Bronchial epithelial cell (primary cell): ENCODE data around the gene SECTM1. TPM values are rescaled to one million over a fixed set of nuclear protein-coding genes. Genes with fewer than 3 reads are reported as not detected.

Experiments used
- DNase-seq: peaks from one replicate; pipeline ENCODE4 v3.0.0-alpha.2; 2010; ENCODE audit warnings: low read depth
- FAIRE-seq: peaks from 2 replicates; lab custom pipeline; 2011; peaks lifted over from hg19 to GRCh38; lab: Jason Lieb, UNC
- H3K27me3 ChIP-seq: 2 replicates; pipeline ENCODE4 v1.5.1; 2011; ENCODE audit warnings: low read length; ENCODE audit not compliant: control insufficient read depth, insufficient read depth
- H3K36me3 ChIP-seq: 2 replicates; pipeline ENCODE4 v1.5.1; 2011; ENCODE audit warnings: low read length; ENCODE audit not compliant: control insufficient read depth, insufficient read depth
- H3K4me3 ChIP-seq: 2 replicates; pipeline ENCODE4 v1.5.1; 2011; ENCODE audit warnings: mild to moderate bottlenecking, low read depth, low read length, control low read depth
- CTCF ChIP-seq: IDR thresholded peaks from 2 replicates; pipeline ENCODE4 v1.5.1; 2011; ENCODE audit warnings: mild to moderate bottlenecking, moderate library complexity, low read length, control low read depth, inconsistent platforms; ENCODE audit not compliant: insufficient read depth, severe bottlenecking
- total RNA-seq: library from RNA; depleted of rRNA; stranded (reverse); fragments of >200 nt; gene quantifications from 2 replicates; pipeline ENCODE4 v1.2.1, GENCODE V29; 2014

SECTM1 gene
- total RNA-seq, 1 donor from 2014 or later = 3.7 TPM

GRCh38 chr17:82325286-82326180 is 8.0 kb downstream of the SECTM1 start:
- TF ChIP-seq CTCF = no peak
- Histone ChIP-seq H3K4me3 (no peak overlapping the region), H3K36me3 (no peaks in the 10 kb centered on the region), H3K27me3 (peaks cover 3% of the 10 kb centered on the region)
- FAIRE-seq (no peak), DNase-seq (no peak)

GRCh38 chr17:82324566-82325285 is 8.8 kb downstream of the SECTM1 start:
- H3K4me3 ChIP-seq = no peak overlapping the region
- H3K27me3 ChIP-seq = peaks cover 1% of the 10 kb centered on the region
- no peaks in the 10 kb centered on the region for H3K36me3 ChIP-seq
- no peak for TF ChIP-seq CTCF
- peak; percentile 31 for DNase-seq
- FAIRE-seq = no peak

GRCh38 chr17:82323514-82324234 is 9.9 kb downstream of the SECTM1 start:
- no peaks in the 10 kb centered on the region for H3K27me3 ChIP-seq
- FAIRE-seq = no peak

GRCh38 chr17:82322526-82323453 is 10.8 kb downstream of the SECTM1 start:
- TF ChIP-seq CTCF = no peak
- FAIRE-seq (no peak), DNase-seq (no peak)
- Histone ChIP-seq H3K4me3 (no peak overlapping the region), H3K36me3 (no peaks in the 10 kb centered on the region), H3K27me3 (no peaks in the 10 kb centered on the region)

More at GRCh38 chr17:82323514-82324234, 9.9 kb downstream of the SECTM1 start:
- no peak overlapping the region for H3K4me3 ChIP-seq
- TF ChIP-seq CTCF = no peak
- DNase-seq = no peak
- no peaks in the 10 kb centered on the region for H3K36me3 ChIP-seq

GRCh38 chr17:82321947-82322466 is 11.6 kb downstream of the SECTM1 start:
- no peaks in the 10 kb centered on the region for H3K36me3 ChIP-seq
- DNase-seq (no peak), FAIRE-seq (no peak)
- H3K4me3 ChIP-seq = no peak overlapping the region
- TF ChIP-seq CTCF = no peak
- no peaks in the 10 kb centered on the region for H3K27me3 ChIP-seq
